PC-9 (cell line): Measurements from ENCODE around the gene ARHGAP28. TPM values are rescaled to one million over a fixed set of nuclear protein-coding genes. Genes with fewer than 3 reads are reported as not detected.

Experiments
- BruUV-seq: library from RNA; stranded (reverse); fragments of 400-500 nt; replicated peaks from 2 replicates; lab custom pipeline; 2021; lab: Mats Ljungman, UMichigan
- CTCF ChIA-PET: fragments of 300-600 bp; sonication (Branson Sonifier 250); formaldehyde crosslinking; loops from one replicate; lab custom pipeline; 2022; ENCODE audit warnings: antibody characterized with exemption; lab: Charles Lee
- POLR2A ChIA-PET: fragments of 300-600 bp; sonication (Branson Sonifier 250); formaldehyde crosslinking; loops from one replicate; lab custom pipeline; 2022; ENCODE audit warnings: antibody characterized with exemption; ENCODE audit not compliant: unreplicated experiment; lab: Charles Lee
- DNase-seq, 2 experiments: peaks; one replicate each; pipeline versions ENCODE4 v3.0.0 to v3.0.0-alpha.2; 2015 to 2022; ENCODE audit warnings: mixed read lengths in 1 of 2
- H2AFZ ChIP-seq: fragments of 200-600 bp; sonication (generic); 2 replicates; pipeline ENCODE4 v1.8.1; 2017; ENCODE audit warnings: antibody characterized with exemption
- H3F3A ChIP-seq: fragments of 200-600 bp; sonication (generic); 2 replicates; pipeline ENCODE4 v1.8.1; 2017; ENCODE audit warnings: antibody characterized with exemption, mild to moderate bottlenecking, low read depth; ENCODE audit not compliant: insufficient read depth
- H3K27ac ChIP-seq: fragments of 200-600 bp; sonication (generic); 2 replicates; pipeline ENCODE4 v1.6.1; 2016; ENCODE audit warnings: mixed run types
- H3K27me3 ChIP-seq: fragments of 200-600 bp; sonication (generic); 2 replicates; pipeline ENCODE4 v1.6.1; 2016; ENCODE audit warnings: low read depth, mixed run types; ENCODE audit not compliant: insufficient read depth
- H3K36me3 ChIP-seq: fragments of 200-600 bp; sonication (generic); 2 replicates; pipeline ENCODE4 v1.6.1; 2016; ENCODE audit warnings: low read depth, mixed run types
- H3K4me1 ChIP-seq: fragments of 200-600 bp; sonication (generic); replicated peaks from 2 replicates; pipeline ENCODE4 v1.6.1; 2016; ENCODE audit warnings: mixed run types; ENCODE audit not compliant: insufficient read depth
- H3K4me2 ChIP-seq: fragments of 200-600 bp; sonication (generic); 2 replicates; pipeline ENCODE4 v1.6.1; 2017; ENCODE audit warnings: mixed run types
- H3K4me3 ChIP-seq: fragments of 200-600 bp; sonication (generic); 2 replicates; pipeline ENCODE4 v1.6.1; 2016; ENCODE audit warnings: mixed run types
- H3K79me2 ChIP-seq: fragments of 200-600 bp; sonication (generic); 2 replicates; pipeline ENCODE4 v1.6.1; 2017; ENCODE audit warnings: low read depth, mixed run types
- H3K9me2 ChIP-seq: fragments of 200-600 bp; sonication (generic); 2 replicates; pipeline ENCODE4 v1.8.1; 2017; ENCODE audit warnings: mild to moderate bottlenecking; ENCODE audit not compliant: insufficient read depth
- H3K9me3 ChIP-seq: fragments of 200-600 bp; sonication (generic); 2 replicates; pipeline ENCODE4 v1.8.1; 2016; ENCODE audit warnings: low read depth; ENCODE audit not compliant: insufficient read depth
- H4K20me1 ChIP-seq: fragments of 200-600 bp; sonication (generic); 2 replicates; pipeline ENCODE4 v1.8.1; 2017; ENCODE audit not compliant: insufficient read depth
- EZH2 ChIP-seq: fragments of 200-600 bp; sonication (generic); IDR thresholded peaks from 2 replicates; pipeline ENCODE4 v1.8.0; 2017; ENCODE audit warnings: antibody characterized with exemption, low read depth
- intact Hi-C: fragments of 100-400 bp; cut with micrococcal nuclease; formaldehyde crosslinking; loops from one replicate; pipeline ENCODE4 v1.10.0; 2022; ENCODE audit not compliant: unreplicated experiment
- total RNA-seq: library from RNA; stranded (reverse); gene quantifications from 2 replicates; pipeline ENCODE4 v1.2.3, GENCODE V29; 2021
- TF ChIP-seq, protein P1 (sequence below): fragments of 200-600 bp; sonication (generic); conservative IDR thresholded peaks from 2 replicates; pipeline ENCODE4 v1.6.1; 2017; ENCODE audit warnings: mixed run types, antibody characterized with exemption, mild to moderate bottlenecking, moderate library complexity

ARHGAP28 gene
- total RNA-seq, 1 experiment from 2014 or later, result not detected

- Histone ChIP-seq H2AFZ (no peak overlapping the region), H3K4me2 (no peak overlapping the region), H3K36me3 (no peaks in the 10 kb centered on the region), H3K27me3 (no peaks in the 10 kb centered on the region), H3K4me3 (no peak overlapping the region), H3K27ac (no peak overlapping the region), H3K9me2 (no peaks in the 10 kb centered on the region), H4K20me1 (no peaks in the 10 kb centered on the region), H3K9me3 (no peaks in the 10 kb centered on the region), H3F3A (no peaks in the 10 kb centered on the region), H3K79me2 (no peaks in the 10 kb centered on the region), H3K4me1 (no peaks in the 10 kb centered on the region)
- ChIA-PET POLR2A (no interaction called here), CTCF (no interaction called here)
- TF ChIP-seq, protein P1, sequence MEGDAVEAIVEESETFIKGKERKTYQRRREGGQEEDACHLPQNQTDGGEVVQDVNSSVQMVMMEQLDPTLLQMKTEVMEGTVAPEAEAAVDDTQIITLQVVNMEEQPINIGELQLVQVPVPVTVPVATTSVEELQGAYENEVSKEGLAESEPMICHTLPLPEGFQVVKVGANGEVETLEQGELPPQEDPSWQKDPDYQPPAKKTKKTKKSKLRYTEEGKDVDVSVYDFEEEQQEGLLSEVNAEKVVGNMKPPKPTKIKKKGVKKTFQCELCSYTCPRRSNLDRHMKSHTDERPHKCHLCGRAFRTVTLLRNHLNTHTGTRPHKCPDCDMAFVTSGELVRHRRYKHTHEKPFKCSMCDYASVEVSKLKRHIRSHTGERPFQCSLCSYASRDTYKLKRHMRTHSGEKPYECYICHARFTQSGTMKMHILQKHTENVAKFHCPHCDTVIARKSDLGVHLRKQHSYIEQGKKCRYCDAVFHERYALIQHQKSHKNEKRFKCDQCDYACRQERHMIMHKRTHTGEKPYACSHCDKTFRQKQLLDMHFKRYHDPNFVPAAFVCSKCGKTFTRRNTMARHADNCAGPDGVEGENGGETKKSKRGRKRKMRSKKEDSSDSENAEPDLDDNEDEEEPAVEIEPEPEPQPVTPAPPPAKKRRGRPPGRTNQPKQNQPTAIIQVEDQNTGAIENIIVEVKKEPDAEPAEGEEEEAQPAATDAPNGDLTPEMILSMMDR, result no peak
- no peak for TF ChIP-seq EZH2
- no peak for DNase-seq
- BruUV-seq, result no TSS peak
- intact Hi-C loops, result no loop called here
Observed at GRCh38 chr18:6718267-6718666, 11.2 kb upstream of the ARHGAP28 start.

- Histone ChIP-seq H3K9me3 (no peaks in the 10 kb centered on the region), H3K27me3 (no peaks in the 10 kb centered on the region), H3K4me1 (no peaks in the 10 kb centered on the region), H3K4me2 (no peak overlapping the region), H2AFZ (no peak overlapping the region), H3K36me3 (no peaks in the 10 kb centered on the region), H3K79me2 (no peaks in the 10 kb centered on the region), H3K9me2 (no peaks in the 10 kb centered on the region), H3F3A (no peaks in the 10 kb centered on the region), H4K20me1 (no peaks in the 10 kb centered on the region), H3K27ac (no peak overlapping the region), H3K4me3 (no peak overlapping the region)
- intact Hi-C loops, result no loop called here
- CTCF ChIA-PET, result no interaction called here
- no peak for DNase-seq
- POLR2A ChIA-PET, result no interaction called here
- TF ChIP-seq, protein P1, result no peak
- TF ChIP-seq EZH2, result no peak
- BruUV-seq, result no TSS peak
Observed at GRCh38 chr18:6719098-6719846, 10.2 kb upstream of the ARHGAP28 start.

DNA sequence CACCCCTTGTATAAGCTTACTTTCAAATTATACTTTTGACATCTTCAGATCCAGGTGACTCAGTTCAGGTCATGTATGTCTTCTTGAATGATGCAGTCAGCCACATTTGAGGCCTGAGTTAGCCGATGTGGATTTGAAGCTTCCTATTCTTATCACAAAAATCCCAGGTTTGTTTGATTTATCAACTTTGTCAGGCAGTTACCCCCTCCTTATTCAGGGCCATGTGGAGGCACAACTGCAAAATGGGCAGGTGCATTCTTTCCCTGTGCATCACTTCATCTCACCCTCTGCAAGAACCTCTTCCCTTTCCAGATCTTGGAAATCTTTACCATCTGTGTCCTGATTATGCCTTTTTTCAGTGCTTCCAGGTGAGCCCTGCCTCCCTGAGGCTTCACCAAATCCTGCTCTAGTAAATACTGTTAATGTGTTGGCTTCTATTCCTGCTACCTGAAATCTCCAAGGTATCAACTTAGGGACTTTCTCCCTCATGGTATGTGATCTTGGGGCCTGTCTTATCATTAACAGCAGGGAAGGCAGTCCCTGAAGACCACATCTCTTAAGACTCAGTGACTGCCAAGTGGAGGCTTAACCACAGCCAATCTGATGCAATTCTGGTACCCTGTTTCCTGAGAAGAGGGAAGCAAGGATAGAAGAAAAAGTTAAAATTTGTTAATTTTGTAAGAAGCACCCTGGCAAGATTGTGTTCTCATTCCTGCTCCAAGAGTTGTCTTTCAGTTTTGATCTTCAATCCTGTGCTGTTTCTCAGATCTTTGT is 9.4 kb upstream of the ARHGAP28 start:
- Histone ChIP-seq H3K79me2 (no peaks in the 10 kb centered on the region), H3K27me3 (no peaks in the 10 kb centered on the region), H3K36me3 (no peaks in the 10 kb centered on the region), H3F3A (no peaks in the 10 kb centered on the region), H3K9me2 (no peaks in the 10 kb centered on the region), H3K27ac (no peak overlapping the region), H3K4me1 (no peaks in the 10 kb centered on the region), H3K4me3 (no peak overlapping the region), H3K9me3 (no peaks in the 10 kb centered on the region), H3K4me2 (no peak overlapping the region), H4K20me1 (no peaks in the 10 kb centered on the region), H2AFZ (no peak overlapping the region)
- TF ChIP-seq, protein P1, result no peak
- no peak for TF ChIP-seq EZH2
- CTCF ChIA-PET, result no interaction called here
- intact Hi-C loops, result no loop called here
- POLR2A ChIA-PET, result no interaction called here
- BruUV-seq, result no TSS peak
- DNase-seq, result no peak
